ENCODE data around the gene E2F8.

- TF ChIP-seq BCL3 (IDR thresholded peaks at IDR 0.05) (no peak), BHLHE40 (IDR thresholded peaks at IDR 0.05; ENCODE audit: low read depth, low read length) (no peak), POLR2A (IDR thresholded peaks at IDR 0.05; ENCODE audit: low read length) (no peak), MAX (IDR thresholded peaks at IDR 0.05) (no peak), CTCF (IDR thresholded peaks at IDR 0.05) (no peak), JUN (IDR thresholded peaks at IDR 0.05) (no peak), CHD4 (IDR thresholded peaks at IDR 0.05; ENCODE audit: borderline replicate concordance) (no peak), USF2 (IDR thresholded peaks at IDR 0.05) (no peak), RAD21 (conservative IDR thresholded peaks at IDR 0.05 in 1 of 2, IDR thresholded peaks at IDR 0.05 in 1 of 2) (no peak), EHMT2 (IDR thresholded peaks at IDR 0.05; ENCODE audit: low read depth) (no peak), EP300 (IDR thresholded peaks at IDR 0.05) (no peak), ZSCAN20 (CRISPR knock-in tag; IDR thresholded peaks at IDR 0.05) (no peak), NPAS2 (CRISPR knock-in tag; IDR thresholded peaks at IDR 0.05; ENCODE audit: borderline replicate concordance) (no peak)
These were observed 26.8 kb upstream of the E2F8 start for GRCh38 chr11:19267567-19267966.
